CD8-positive, alpha-beta memory T cell (primary cell): ENCODE results near the gene UBE2G2. TPM values are rescaled to one million over a fixed set of nuclear protein-coding genes. Genes with fewer than 3 reads are reported as not detected.

Source experiments
- CTCF ChIA-PET: fragments of 350-600 bp; sonication (Branson Sonifier 250); formaldehyde crosslinking; loops from one replicate; lab custom pipeline; 2021; ENCODE audit warnings: antibody characterized with exemption; lab: Charles Lee
- POLR2A ChIA-PET: fragments of 350-600 bp; sonication (Branson Sonifier 250); formaldehyde crosslinking; loops from one replicate; lab custom pipeline; 2021; ENCODE audit warnings: antibody characterized with exemption; lab: Charles Lee
- DNase-seq, 5 donors: peaks; one replicate each; pipeline versions ENCODE4 v3.0.0 to v3.0.0-alpha.2; 2020 to 2022; ENCODE audit warnings: mixed read lengths in 1 of 5
- H3K27ac ChIP-seq: one replicate; pipeline ENCODE4 v1.7.0; 2013; ENCODE audit warnings: low read depth, mild to moderate bottlenecking, low read length, moderate library complexity
- H3K27me3 ChIP-seq: 2 replicates; pipeline ENCODE4 v1.7.0; 2013; ENCODE audit warnings: low read length, mild to moderate bottlenecking; ENCODE audit not compliant: insufficient read depth, poor library complexity, severe bottlenecking
- H3K36me3 ChIP-seq: 2 replicates; pipeline ENCODE4 v1.7.0; 2013; ENCODE audit warnings: mild to moderate bottlenecking, low read length, moderate library complexity; ENCODE audit not compliant: insufficient read depth
- H3K4me1 ChIP-seq: 2 replicates; pipeline ENCODE4 v1.7.0; 2013; ENCODE audit warnings: mild to moderate bottlenecking, low read length, moderate library complexity; ENCODE audit not compliant: insufficient read depth
- H3K4me3 ChIP-seq: 2 replicates; pipeline ENCODE4 v1.7.0; 2013; ENCODE audit warnings: mild to moderate bottlenecking, low read length
- H3K9me3 ChIP-seq: 2 replicates; pipeline ENCODE4 v1.7.0; 2013; ENCODE audit warnings: mild to moderate bottlenecking, low read length
- H3K27ac Mint-ChIP-seq, 8 donors: one replicate each; pipeline ENCODE4 v1.8.0; 2020 to 2021; ENCODE audit warnings: mixed read lengths in 8 of 8, mild to moderate bottlenecking in 6 of 8, inconsistent platforms in 3 of 8, moderate library complexity in 3 of 8
- H3K27me3 Mint-ChIP-seq, 2 donors: one replicate each; pipeline ENCODE4 v1.8.0; 2020 to 2021; ENCODE audit warnings: mixed read lengths in 2 of 2, mild to moderate bottlenecking in 1 of 2, moderate library complexity in 1 of 2
- H3K36me3 Mint-ChIP-seq, 3 donors: one replicate each; pipeline ENCODE4 v1.8.0; 2020 to 2021; ENCODE audit warnings: mixed read lengths in 3 of 3, inconsistent platforms in 1 of 3, mild to moderate bottlenecking in 1 of 3
- H3K4me1 Mint-ChIP-seq, 3 donors: one replicate each; pipeline ENCODE4 v1.8.0; 2020 to 2021; ENCODE audit warnings: mixed read lengths in 3 of 3, inconsistent platforms in 1 of 3, mild to moderate bottlenecking in 1 of 3
- H3K4me3 Mint-ChIP-seq, 7 donors: one replicate each; pipeline ENCODE4 v1.8.0; 2020 to 2021; ENCODE audit warnings: mixed read lengths in 7 of 7, mild to moderate bottlenecking in 6 of 7, moderate library complexity in 4 of 7, inconsistent platforms in 2 of 7
- H3K9me3 Mint-ChIP-seq, 5 donors: one replicate each; pipeline ENCODE4 v1.8.0; 2020 to 2022; ENCODE audit warnings: mixed read lengths in 5 of 5, mild to moderate bottlenecking in 3 of 5, moderate library complexity in 2 of 5, inconsistent platforms in 1 of 5
- polyA plus RNA-seq: library from polyadenylated mRNA; unstranded; fragments of 300-500 nt; fragmentation: Illumina TruSeq; gene quantifications from one replicate; pipeline ENCODE4 v1.2.3, GENCODE V29; 2021
- total RNA-seq, 2 experiments: library from RNA; stranded (reverse); gene quantifications; one replicate each; pipeline ENCODE4 v1.2.3, GENCODE V29; 2021

UBE2G2 gene, protein sequence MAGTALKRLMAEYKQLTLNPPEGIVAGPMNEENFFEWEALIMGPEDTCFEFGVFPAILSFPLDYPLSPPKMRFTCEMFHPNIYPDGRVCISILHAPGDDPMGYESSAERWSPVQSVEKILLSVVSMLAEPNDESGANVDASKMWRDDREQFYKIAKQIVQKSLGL
- total RNA-seq (100 to 1,000 TPM; 112 to 116 TPM), polyA plus RNA-seq (60.1 TPM)

DNA sequence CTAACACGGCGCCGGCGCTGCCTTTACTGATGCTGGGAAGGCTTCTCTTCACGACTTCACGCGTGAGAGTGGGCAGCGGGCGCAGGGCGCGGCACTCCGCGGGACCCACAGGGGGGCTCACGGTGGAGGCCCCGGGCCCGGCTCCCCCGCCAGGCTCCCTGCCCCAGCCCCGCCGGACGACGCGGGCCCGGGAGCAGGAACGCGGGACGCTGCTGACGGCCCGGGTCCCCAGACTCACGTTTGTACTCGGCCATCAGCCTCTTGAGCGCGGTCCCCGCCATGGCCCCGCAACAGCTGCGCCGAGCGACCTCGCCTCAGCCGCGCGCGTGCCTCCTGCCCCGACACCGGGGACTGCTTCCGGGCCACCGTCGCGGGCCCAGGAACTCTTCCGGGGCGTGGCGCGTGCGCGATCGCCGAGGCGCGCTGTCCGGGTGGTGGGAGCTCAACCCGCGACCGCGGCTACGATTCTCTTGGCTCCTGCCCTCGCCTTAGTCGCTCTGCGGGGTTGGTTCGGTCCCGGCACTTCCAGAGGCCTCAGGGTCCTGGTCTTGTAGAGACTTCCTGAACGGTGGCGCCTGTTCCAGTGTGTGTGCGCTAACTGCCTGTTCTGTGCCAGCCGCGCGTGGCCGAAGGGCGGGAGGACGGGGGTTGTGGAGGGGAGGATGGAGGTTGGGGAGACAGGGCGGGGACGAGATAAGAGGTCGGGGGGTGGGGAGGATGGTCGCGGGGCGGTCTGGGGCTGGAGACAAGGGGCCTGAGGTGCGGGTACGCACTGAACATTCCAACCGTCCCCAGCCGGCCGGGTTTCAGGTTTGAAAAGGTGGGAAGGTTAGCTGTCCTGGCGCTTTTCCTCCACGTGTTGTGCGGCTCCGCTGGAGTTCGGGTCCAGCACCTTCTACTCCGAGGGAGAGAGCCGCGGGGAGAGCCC is at the start of gene UBE2G2:
UBE2G2 (minus strand) TSS at position 353 of the 928 bp plus-strand sequence; CDS start at position 281, 72 bp downstream.
- H3K4me1 ChIP-seq: peaks cover 28% of the 10 kb centered on the region
- Mint-ChIP-seq H3K36me3 (peaks cover 0 to 60% (median 8%) of the 10 kb centered on the region in 3 donors), H3K4me1 (peaks cover 32 to 54% (median 44%) of the 10 kb centered on the region in 3 donors), H3K27ac (peak within 1 kb of the TSS; percentile 88 to 98 (median 94)), H3K4me3 (peak within 1 kb of the TSS; percentile 94 to 99 (median 98)), H3K9me3 (no peaks in the 10 kb centered on the region), H3K27me3 (no peaks in the 10 kb centered on the region)
- H3K4me3 ChIP-seq: peak within 1 kb of the TSS; percentile 68
- H3K27me3 ChIP-seq: no peaks in the 10 kb centered on the region
- ChIA-PET CTCF (interaction anchor here (0.6 to 3.8 kb wide), 17 partner anchors 8 to 327 kb away, joined by 3 to 38 read pairs (median 4); partner anchors contain the start of gene PTTG1IP), POLR2A (interaction anchor here (0.7 to 1.5 kb wide), 5 partner anchors 16 to 144 kb away, joined by 3 to 10 read pairs (median 6); partner anchors contain the start of genes KRTAP12-3, PTTG1IP and SUMO3)
- H3K27ac ChIP-seq: peak within 1 kb of the TSS; percentile 55
- no peaks in the 10 kb centered on the region for H3K9me3 ChIP-seq
- peaks cover 15% of the 10 kb centered on the region for H3K36me3 ChIP-seq
- peak; percentile 77 to 89 (median 83) for DNase-seq

DNA sequence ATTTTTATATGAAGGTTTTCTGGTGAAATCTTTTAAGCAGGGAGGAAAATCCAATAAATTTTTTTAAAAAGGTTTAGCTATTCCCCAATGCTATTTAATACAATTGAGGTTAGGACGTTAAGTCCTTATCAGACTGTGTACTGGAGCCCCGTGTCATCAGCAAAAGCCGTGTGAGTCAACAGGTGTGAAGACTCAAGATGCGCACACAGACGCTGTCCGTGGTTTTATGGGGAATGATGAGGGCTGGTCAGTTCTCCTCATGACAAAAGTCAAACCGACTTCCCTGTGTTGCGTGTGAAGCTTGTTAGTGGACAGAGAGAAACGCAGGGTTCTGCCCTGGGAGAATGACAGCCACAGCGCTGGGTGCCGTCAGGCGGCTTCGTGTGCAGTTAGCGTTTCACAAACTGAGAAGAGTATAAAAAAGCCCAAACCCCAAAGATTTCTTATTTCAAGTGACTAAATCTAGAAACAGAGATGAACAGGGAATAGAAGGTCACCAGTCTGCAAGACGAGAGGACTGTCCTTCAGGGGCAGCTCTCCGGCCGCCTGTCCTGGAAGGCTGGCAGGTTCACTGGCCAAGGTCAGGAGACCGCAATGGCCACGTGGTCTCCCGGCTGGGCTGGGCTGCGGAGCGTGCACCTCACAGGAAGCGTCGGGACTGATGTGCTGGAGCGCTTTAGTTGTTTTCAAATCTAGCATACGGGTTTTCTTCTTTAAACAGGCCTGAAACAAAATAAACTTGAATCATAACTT is 49.5 kb upstream of the UBE2G2 start:
- H3K27me3 Mint-ChIP-seq: no peaks in the 10 kb centered on the region
- Histone ChIP-seq H3K4me3 (no peak overlapping the region), H3K9me3 (no peaks in the 10 kb centered on the region), H3K27ac (no peak overlapping the region), H3K27me3 (no peaks in the 10 kb centered on the region), H3K4me1 (peaks cover 56% of the 10 kb centered on the region), H3K36me3 (peaks cover 30% of the 10 kb centered on the region)
- CTCF ChIA-PET: interaction anchor here (1.3 kb wide), 1 partner anchor 9 kb away, joined by 3 read pairs; no protein-coding TSS in a partner anchor
- no peaks in the 10 kb centered on the region for H3K9me3 Mint-ChIP-seq
- DNase-seq: no peak
- peaks cover 0 to 71% (median 16%) of the 10 kb centered on the region in 3 donors for H3K36me3 Mint-ChIP-seq
- peaks cover 11 to 34% (median 27%) of the 10 kb centered on the region in 3 donors for H3K4me1 Mint-ChIP-seq
- POLR2A ChIA-PET: no interaction called here
- peak overlapping the region in 1 of 8 donors; percentile 62 for H3K27ac Mint-ChIP-seq
- H3K4me3 Mint-ChIP-seq: no peak overlapping the region

GRCh38 chr21:44850208-44850800 is 48.7 kb upstream of the UBE2G2 start:
- Mint-ChIP-seq H3K27ac (no peak overlapping the region), H3K36me3 (peaks cover 0 to 64% (median 15%) of the 10 kb centered on the region in 3 donors), H3K27me3 (no peaks in the 10 kb centered on the region), H3K4me1 (peaks cover 15 to 35% (median 26%) of the 10 kb centered on the region in 3 donors), H3K9me3 (no peaks in the 10 kb centered on the region), H3K4me3 (no peak overlapping the region)
- no peaks in the 10 kb centered on the region for H3K27me3 ChIP-seq
- H3K36me3 ChIP-seq: peaks cover 23% of the 10 kb centered on the region
- H3K4me3 ChIP-seq: no peak overlapping the region
- ChIA-PET POLR2A (no interaction called here), CTCF (interaction anchor here (1.3 kb wide), 1 partner anchor 10 kb away, joined by 3 read pairs; no protein-coding TSS in a partner anchor)
- H3K9me3 ChIP-seq: no peaks in the 10 kb centered on the region
- no peak overlapping the region for H3K27ac ChIP-seq
- DNase-seq: no peak
- H3K4me1 ChIP-seq: peaks cover 63% of the 10 kb centered on the region

- CTCF ChIA-PET: no interaction called here
- H3K9me3 Mint-ChIP-seq: no peaks in the 10 kb centered on the region
- Histone ChIP-seq H3K36me3 (peaks cover 21% of the 10 kb centered on the region), H3K27ac (no peak overlapping the region), H3K9me3 (no peaks in the 10 kb centered on the region), H3K4me3 (no peak overlapping the region), H3K4me1 (peaks cover 59% of the 10 kb centered on the region), H3K27me3 (no peaks in the 10 kb centered on the region)
- no peak overlapping the region for H3K4me3 Mint-ChIP-seq
- H3K27ac Mint-ChIP-seq: peak overlapping the region in 1 of 8 donors; percentile 29
- DNase-seq: no peak
- H3K27me3 Mint-ChIP-seq: peaks cover 0 to under 1% of the 10 kb centered on the region in 2 donors
- H3K4me1 Mint-ChIP-seq: peaks cover 18 to 29% (median 21%) of the 10 kb centered on the region in 3 donors
- peaks cover 0 to 57% (median 15%) of the 10 kb centered on the region in 3 donors for H3K36me3 Mint-ChIP-seq
- POLR2A ChIA-PET: no interaction called here
Observed at GRCh38 chr21:44849616-44850130, 48.1 kb upstream of the UBE2G2 start.

DNA sequence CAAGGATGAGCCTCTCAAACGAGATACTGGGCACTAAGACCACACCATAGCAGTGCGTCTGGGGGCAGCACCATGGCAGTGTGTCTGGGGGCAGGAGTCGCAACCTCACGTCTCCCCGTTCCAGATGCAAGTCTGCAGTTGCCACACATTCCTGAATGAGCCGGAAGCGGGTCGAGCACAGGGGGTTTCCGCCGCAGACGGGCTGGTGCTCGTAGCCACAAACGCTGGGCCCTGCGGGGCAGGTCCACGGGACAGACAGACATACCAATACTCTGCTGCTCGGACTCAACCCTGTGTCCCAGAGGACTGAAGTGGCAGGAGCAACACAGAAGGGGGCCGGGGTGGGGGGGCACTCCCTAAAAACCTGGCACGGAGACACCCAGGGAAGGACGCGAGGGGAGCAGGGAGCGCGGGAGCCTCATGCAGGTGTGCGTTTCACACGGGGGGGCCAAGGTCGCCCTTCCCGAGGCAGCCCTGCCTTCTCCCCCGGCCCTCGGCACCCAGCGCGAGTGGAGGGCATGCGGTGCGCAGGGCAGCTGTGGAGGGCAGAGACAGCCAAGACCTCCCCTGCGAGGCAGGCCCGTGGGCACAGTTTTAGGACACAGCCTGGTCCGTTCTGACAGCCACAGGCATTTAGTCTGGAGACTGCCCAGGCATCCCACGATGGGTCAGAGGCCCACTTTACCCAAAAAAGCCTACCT is 47.4 kb upstream of the UBE2G2 start:
- H3K4me1 ChIP-seq: peaks cover 52% of the 10 kb centered on the region
- peaks cover 16 to 22% (median 18%) of the 10 kb centered on the region in 3 donors for H3K4me1 Mint-ChIP-seq
- H3K9me3 ChIP-seq: no peaks in the 10 kb centered on the region
- H3K27ac ChIP-seq: no peak overlapping the region
- H3K36me3 Mint-ChIP-seq: peaks cover 0 to 50% (median 9%) of the 10 kb centered on the region in 3 donors
- DNase-seq: no peak
- peaks cover 0 to 4% of the 10 kb centered on the region in 2 donors for H3K27me3 Mint-ChIP-seq
- no peak overlapping the region for H3K4me3 ChIP-seq
- H3K4me3 Mint-ChIP-seq: no peak overlapping the region
- no peaks in the 10 kb centered on the region for H3K9me3 Mint-ChIP-seq
- H3K27ac Mint-ChIP-seq: peak overlapping the region in 1 of 8 donors; percentile 1
- POLR2A ChIA-PET: interaction anchor here (0.8 kb wide), 1 partner anchor 78 kb away, joined by 5 read pairs; no protein-coding TSS in a partner anchor
- CTCF ChIA-PET: no interaction called here
- H3K36me3 ChIP-seq: peaks cover 21% of the 10 kb centered on the region
- H3K27me3 ChIP-seq: no peaks in the 10 kb centered on the region

DNA sequence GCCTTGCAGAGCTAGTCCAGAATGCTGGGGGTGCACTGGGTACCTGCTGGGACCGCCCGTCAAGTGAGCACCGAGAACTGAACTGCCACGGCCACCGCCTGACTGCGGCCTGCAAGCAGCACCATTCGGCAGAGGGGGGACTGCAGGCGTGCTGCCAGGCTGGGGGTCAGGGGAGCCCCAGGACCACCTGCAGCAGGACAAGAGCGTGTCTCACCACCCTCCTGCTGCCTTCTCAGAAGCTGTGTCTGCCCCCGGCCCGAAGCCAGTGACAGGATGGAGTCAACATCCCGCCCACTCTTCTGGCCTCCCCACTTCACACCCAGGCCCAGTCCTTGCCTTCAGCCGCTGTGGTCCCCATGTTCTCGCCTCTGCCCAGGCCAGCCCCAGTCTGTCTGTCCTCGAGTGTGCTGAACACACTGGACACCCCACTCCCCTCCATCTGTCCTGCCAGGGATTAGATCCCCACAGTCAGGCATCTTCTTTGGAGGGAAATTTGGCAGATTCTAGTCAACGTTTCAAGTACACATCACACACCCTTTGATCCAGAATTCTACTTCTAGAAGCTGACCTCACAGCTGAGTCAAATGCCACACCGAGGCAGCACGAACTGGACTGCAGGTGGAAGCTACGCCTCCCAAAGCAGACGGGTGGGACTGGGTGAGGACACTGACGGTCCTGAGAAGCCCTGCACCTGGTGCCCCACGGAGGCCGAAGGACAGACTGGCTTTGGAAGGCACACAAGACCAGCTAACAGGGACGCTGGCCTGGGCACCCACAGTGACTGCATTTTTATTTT is 45.8 kb upstream of the UBE2G2 start:
- POLR2A ChIA-PET: no interaction called here
- no peak for DNase-seq
- H3K27ac Mint-ChIP-seq: peak overlapping the region in 3 of 8 donors; percentile 23 to 90 (median 38)

More for the DNA sequence above, 45.8 kb upstream of the UBE2G2 start:
- Histone ChIP-seq H3K9me3 (no peaks in the 10 kb centered on the region), H3K27me3 (no peaks in the 10 kb centered on the region), H3K4me3 (no peak overlapping the region), H3K27ac (no peak overlapping the region), H3K36me3 (peaks cover 21% of the 10 kb centered on the region), H3K4me1 (peaks cover 40% of the 10 kb centered on the region)
- Mint-ChIP-seq H3K4me3 (no peak overlapping the region), H3K36me3 (peaks cover 0 to 37% (median 8%) of the 10 kb centered on the region in 3 donors), H3K4me1 (peaks cover 12 to 18% (median 14%) of the 10 kb centered on the region in 3 donors), H3K9me3 (no peaks in the 10 kb centered on the region), H3K27me3 (peaks cover 0 to 4% of the 10 kb centered on the region in 2 donors)
- CTCF ChIA-PET: interaction anchor here (1.5 kb wide), 1 partner anchor 281 kb away, joined by 3 read pairs; no protein-coding TSS in a partner anchor
